GM21423 (cell line): ENCODE measurements around the gene SKP1.

ENCODE experiments used
- ATAC-seq: cut with Tn5 transposase; IDR thresholded peaks from one replicate; pipeline ENCODE4 v1.9.1; 2021; ENCODE audit warnings: mild to moderate bottlenecking, moderate library complexity; ENCODE audit not compliant: unreplicated experiment

SKP1 gene

DNA sequence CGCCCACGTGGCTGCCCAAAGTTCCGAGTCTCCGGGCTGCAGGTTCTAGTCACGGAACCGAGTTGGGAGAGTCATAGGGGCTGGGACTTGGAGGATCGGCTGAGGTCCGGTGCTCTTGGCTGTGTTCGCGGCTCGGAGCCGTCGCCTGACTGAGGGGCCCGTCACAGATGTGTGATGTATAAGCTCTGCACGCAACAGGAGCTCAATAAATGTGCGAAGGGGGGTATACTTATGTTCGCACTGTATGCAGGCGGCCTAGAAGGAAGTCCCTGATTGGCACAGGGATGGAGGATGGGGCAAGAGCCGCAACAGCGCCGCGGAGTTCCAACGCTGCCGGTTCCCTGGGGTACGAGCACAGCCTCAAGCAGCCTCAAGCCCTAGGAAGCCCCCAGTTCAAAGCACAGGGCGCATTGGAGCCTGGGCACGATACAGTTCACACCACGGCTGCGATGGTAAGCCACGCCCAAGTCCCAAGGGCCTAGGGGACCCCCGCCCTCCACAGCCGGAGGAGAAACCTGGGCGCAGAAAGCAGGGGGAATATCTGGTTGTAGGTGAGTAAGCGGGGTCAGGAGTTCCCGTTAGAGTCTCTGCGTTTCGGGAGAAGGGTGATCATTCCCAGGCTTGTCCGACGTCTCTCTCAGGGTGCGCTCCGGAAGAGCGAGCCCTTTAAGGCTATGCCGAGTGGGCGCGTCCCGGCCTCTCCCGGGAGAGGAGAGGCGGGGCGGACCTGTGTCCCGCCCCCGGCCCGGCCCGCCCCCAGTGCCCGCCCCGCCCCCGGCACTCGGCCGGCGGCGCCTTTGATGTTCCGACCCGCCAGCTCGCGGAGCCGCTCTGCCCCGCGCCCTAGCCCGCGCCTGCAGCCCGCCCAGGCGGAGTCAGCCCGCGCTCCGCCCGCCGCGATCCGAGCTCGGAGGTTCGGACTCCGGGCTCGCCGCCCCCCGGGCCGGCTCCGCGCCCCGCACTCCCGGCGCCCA lies 62.6 kb downstream of the SKP1 start, which contains the start of gene TCF7:
TCF7 (plus strand) TSS at position 780 of the 974 bp plus-strand sequence. CDS start 226 bp downstream, outside the sequence.
- ATAC-seq, result peak; percentile 79

GRCh38 chr5:134113363-134113889 lies 63.3 kb downstream of the SKP1 start:
- ATAC-seq, result no peak

GRCh38 chr5:134112726-134113362 lies 63.9 kb downstream of the SKP1 start:
- ATAC-seq, result no peak

DNA sequence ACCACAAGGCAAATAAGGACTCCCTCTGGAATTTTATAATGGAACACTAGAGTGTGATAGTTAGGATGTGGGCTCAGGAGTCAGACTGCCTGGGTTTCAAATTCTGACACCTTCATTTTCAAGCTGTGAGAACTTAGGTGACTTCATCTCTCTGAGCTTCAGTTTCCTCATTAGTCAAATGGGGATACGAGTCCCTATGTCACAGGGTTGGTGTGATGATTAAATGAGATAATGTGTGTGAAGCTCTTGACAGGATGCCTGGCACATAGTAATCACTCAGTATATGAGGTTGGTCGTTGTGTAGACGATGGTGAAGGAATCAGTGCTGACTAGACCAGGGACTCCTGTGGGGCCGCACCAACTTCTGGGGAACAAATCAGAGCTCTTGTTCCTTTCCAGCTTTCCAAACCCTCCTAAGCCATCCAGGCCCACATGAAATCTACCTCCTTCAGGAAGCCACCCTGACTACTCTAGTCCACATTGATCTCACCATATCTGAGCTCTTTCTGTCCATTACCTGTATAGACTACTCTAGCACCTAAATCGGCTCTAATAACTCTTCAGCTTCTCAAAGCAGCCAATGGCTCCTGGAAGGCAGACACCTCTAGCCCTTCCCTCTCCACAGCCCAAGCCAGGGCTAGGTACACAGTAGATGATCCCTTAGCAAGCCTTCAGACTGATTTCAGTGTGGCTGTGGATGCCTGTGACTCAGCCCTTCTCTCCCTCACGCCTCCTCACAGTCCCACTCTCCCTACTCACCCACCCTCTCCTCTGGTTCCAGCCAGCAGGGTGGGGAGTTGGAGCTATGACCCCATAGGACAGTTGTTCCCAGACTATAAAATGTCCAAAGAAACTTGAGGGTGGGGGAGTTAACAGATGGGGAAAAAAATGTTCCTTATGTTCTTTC lies 64.8 kb downstream of the SKP1 start:
- no peak for ATAC-seq

GRCh38 chr5:134110382-134110781 lies 66.4 kb downstream of the SKP1 start:
- no peak for ATAC-seq

- ATAC-seq, result no peak
Measured at GRCh38 chr5:134107779-134108178, 69.0 kb downstream of the SKP1 start.

- no peak for ATAC-seq
Measured at GRCh38 chr5:134106991-134107701, 69.6 kb downstream of the SKP1 start.

DNA sequence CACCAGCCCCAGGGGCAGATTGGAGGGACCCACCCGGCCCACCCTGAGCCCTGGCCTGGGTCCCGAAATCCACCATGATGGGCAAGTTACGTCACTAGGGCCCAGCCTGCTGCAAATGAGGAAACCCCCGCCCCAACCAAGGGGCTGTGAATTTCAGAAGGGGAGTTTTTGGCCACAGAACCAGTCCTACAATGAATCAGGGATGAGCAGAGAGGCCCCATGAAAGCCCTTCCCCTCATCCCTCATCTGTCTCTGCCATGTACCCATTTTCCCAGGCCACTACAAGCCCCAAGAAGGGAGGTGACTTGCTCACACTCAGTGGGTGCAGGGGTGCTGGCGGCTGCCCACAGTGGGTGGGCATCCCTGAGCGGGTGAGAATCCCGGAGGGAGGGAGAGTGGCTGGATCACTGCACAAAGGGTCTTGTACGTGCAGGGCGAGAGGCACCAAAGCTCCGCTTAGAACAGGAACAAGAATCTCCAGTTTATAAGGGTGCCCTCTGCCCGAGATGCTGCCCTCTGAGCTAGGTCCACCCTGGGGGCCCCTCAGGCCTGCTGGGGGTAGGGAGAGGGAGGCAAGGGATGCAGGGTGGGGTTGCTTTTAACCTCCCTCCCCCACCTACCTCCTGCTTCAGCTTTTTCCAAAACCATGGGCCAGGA lies 72.6 kb downstream of the SKP1 start:
- no peak for ATAC-seq

DNA sequence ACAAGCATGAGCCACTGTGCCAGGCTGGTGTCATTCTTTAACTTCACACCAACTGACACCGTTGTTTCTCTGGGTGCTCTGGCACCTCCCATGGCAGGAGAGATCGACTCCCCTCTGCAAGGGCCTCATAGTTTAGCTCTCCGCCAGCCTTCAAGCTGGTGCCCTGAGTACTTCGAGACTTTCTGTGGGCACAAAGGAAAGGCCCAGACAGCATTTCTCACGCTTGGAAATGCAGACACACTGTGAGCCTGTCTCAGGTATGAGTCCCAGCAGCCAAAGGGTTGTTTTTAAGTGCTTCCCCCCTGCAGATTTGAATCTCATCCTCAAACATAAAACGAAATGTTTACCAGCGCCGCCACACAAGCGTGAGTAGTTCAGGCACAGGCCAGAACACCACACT lies 73.4 kb downstream of the SKP1 start:
- ATAC-seq, result no peak

- no peak for ATAC-seq
Measured at GRCh38 chr5:134101686-134102439, 74.9 kb downstream of the SKP1 start.

GRCh38 chr5:134100283-134101091 lies 76.3 kb downstream of the SKP1 start:
- ATAC-seq, result peak; percentile 79

DNA sequence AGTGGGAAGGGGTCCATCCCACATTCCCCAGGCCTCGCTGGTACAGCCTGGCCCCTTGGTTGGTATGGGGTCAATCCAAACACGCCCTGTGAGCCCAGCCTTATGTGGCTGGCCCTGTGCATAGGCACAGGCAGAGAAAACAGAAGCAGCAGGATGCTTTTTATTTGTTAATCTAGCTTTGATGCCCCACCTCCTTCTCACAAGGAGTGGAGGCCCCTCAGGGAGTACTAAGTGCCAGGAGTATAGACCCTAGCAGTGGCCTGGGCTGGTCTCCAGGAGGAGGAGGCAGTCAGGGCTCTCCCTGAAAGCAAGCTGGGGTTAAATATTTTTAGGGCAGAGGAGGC lies 76.8 kb downstream of the SKP1 start:
- ATAC-seq, result no peak

DNA sequence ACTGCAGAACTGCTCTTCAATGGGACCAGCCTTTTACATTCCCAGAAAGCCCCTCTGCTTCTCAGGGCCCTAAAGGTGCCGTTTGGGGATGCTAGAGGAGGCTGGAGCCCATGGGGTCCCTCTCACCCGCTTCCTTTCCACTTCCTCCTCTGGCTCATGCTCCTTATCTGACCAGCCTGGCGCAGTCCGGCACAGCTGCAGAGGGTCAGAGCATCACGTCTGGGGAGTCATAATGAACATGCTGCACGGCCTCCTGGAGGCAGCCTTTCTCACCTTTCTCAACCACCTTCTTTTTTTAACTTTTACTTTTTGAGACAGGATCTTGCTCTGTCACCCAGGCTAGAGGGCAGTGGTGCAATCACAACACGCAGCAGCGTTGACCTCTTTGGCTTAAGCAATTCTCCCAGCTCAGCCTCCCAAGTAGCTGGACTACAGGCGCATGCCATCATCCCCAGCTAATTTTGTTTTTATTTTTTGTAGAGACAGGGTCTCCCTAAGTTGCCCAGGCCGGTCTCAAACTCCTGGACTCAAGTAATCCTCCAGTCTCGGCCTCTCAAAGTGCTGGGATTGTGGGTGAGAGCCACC lies 77.4 kb downstream of the SKP1 start:
- no peak for ATAC-seq
